ENCODE results near the gene RAB7B.
"Not testable (repeated sequence)": the region's sequence is repeated elsewhere in the genome, so short reads cannot be mapped to it uniquely, and the experiment has no call there.

RAB7B gene

GRCh38 chr1:205998457-205999241 lies 4.5 kb downstream of the RAB7B start:
- FAIRE-seq (no peak), DNase-seq (ENCODE audit: insufficient read length, low spot score) (no peak)

GRCh38 chr1:205996641-205997040 lies 6.6 kb downstream of the RAB7B start:
- not testable (repeated sequence) for FAIRE-seq; DNase-seq (ENCODE audit: insufficient read length, low spot score)

GRCh38 chr1:205994346-205994745 lies 8.8 kb downstream of the RAB7B start:
- FAIRE-seq: no peak
- no peak for DNase-seq (ENCODE audit: insufficient read length, low spot score)

GRCh38 chr1:205993068-205993467 lies 10.1 kb downstream of the RAB7B start:
- no peak for DNase-seq (ENCODE audit: insufficient read length, low spot score)
- FAIRE-seq: no peak

- DNase-seq (ENCODE audit: insufficient read length, low spot score) (no peak), FAIRE-seq (no peak)
These were observed 10.8 kb downstream of the RAB7B start for GRCh38 chr1:205992218-205992882.

GRCh38 chr1:205991237-205991636 lies 12.0 kb downstream of the RAB7B start:
- FAIRE-seq: no peak

GRCh38 chr1:205990226-205990625 lies 13.0 kb downstream of the RAB7B start:
- no peak for FAIRE-seq

More at GRCh38 chr1:205991237-205991636, 12.0 kb downstream of the RAB7B start:
- no peak for DNase-seq (ENCODE audit: insufficient read length, low spot score)

GRCh38 chr1:205989786-205990185 lies 13.4 kb downstream of the RAB7B start:
- FAIRE-seq: no peak
- no peak for DNase-seq (ENCODE audit: insufficient read length, low spot score)

More at GRCh38 chr1:205990226-205990625, 13.0 kb downstream of the RAB7B start:
- no peak for DNase-seq (ENCODE audit: insufficient read length, low spot score)

GRCh38 chr1:205988585-205988995 lies 14.6 kb downstream of the RAB7B start:
- FAIRE-seq (no peak), DNase-seq (ENCODE audit: insufficient read length, low spot score) (no peak)

GRCh38 chr1:205986861-205987260 lies 16.3 kb downstream of the RAB7B start:
- FAIRE-seq: no peak

GRCh38 chr1:205986292-205986691 lies 16.9 kb downstream of the RAB7B start:
- no peak for DNase-seq (ENCODE audit: insufficient read length, low spot score)
- FAIRE-seq: no peak

More at GRCh38 chr1:205986861-205987260, 16.3 kb downstream of the RAB7B start:
- DNase-seq (ENCODE audit: insufficient read length, low spot score): no peak

- FAIRE-seq (no peak), DNase-seq (ENCODE audit: insufficient read length, low spot score) (no peak)
These were observed 17.7 kb downstream of the RAB7B start for GRCh38 chr1:205985330-205986005.

- DNase-seq (ENCODE audit: insufficient read length, low spot score) (peak; percentile 76), FAIRE-seq (no peak)
These were observed 19.1 kb downstream of the RAB7B start for GRCh38 chr1:205983925-205984725.

- DNase-seq (ENCODE audit: insufficient read length, low spot score): no peak
- no peak for FAIRE-seq
These were observed 21.9 kb downstream of the RAB7B start for GRCh38 chr1:205981257-205981656.

- no peak for DNase-seq (ENCODE audit: insufficient read length, low spot score)
- FAIRE-seq: no peak
These were observed 22.8 kb downstream of the RAB7B start for GRCh38 chr1:205980237-205980870.

- FAIRE-seq (no peak), DNase-seq (ENCODE audit: insufficient read length, low spot score) (no peak)
These were observed 23.9 kb downstream of the RAB7B start for GRCh38 chr1:205979301-205979700.

GRCh38 chr1:205978676-205979075 lies 24.5 kb downstream of the RAB7B start:
- no peak for DNase-seq (ENCODE audit: insufficient read length, low spot score)
- no peak for FAIRE-seq

GRCh38 chr1:205977402-205978014 lies 25.7 kb downstream of the RAB7B start:
- DNase-seq (ENCODE audit: insufficient read length, low spot score) (peak; percentile 79), FAIRE-seq (no peak)

- no peak for FAIRE-seq
- peak; percentile 51 for DNase-seq (ENCODE audit: insufficient read length, low spot score)
These were observed 26.3 kb downstream of the RAB7B start for GRCh38 chr1:205976708-205977401.
